ENCODE measurements around the gene LMNA. TPM values are rescaled to one million over a fixed set of nuclear protein-coding genes. Genes with fewer than 3 reads are reported as not detected.

The LMNA gene
- total RNA-seq, 1 donor, result 1,039 TPM

Other genes with a start within 250 kb of the LMNA start
- 33.7 and 35.4 TPM in 2 replicates for gene RIT1, start 203.4 kb upstream of the LMNA start, total RNA-seq (ENCODE audit: low replicate concordance)
- gene KHDC4, start 180.3 kb upstream of the LMNA start, total RNA-seq (ENCODE audit: low replicate concordance), result 11.3 and 31.0 TPM in 2 replicates
- 0.09 TPM in 1 of 2 replicates, not detected in the other for gene RXFP4, start 173.1 kb upstream of the LMNA start, total RNA-seq (ENCODE audit: low replicate concordance)
- gene ARHGEF2, start 136.2 kb upstream of the LMNA start, total RNA-seq (ENCODE audit: low replicate concordance), result 116 and 161 TPM in 2 replicates
- 339 and 472 TPM in 2 replicates for gene SSR2, start 93.8 kb upstream of the LMNA start, total RNA-seq (ENCODE audit: low replicate concordance)
- gene UBQLN4, start 60.9 kb upstream of the LMNA start, total RNA-seq (ENCODE audit: low replicate concordance), result 8.5 and 22.0 TPM in 2 replicates
- 40.4 and 74.7 TPM in 2 replicates for gene LAMTOR2, start 59.9 kb upstream of the LMNA start, total RNA-seq (ENCODE audit: low replicate concordance)
- gene RAB25, start 53.6 kb upstream of the LMNA start, total RNA-seq (ENCODE audit: low replicate concordance), result not detected in 2 replicates
- 0.90 TPM in 2 replicates for gene MEX3A, start 32.2 kb upstream of the LMNA start, total RNA-seq (ENCODE audit: low replicate concordance)
- gene SEMA4A, start 38.9 kb downstream of the LMNA start, total RNA-seq (ENCODE audit: low replicate concordance), result 1.4 and 3.2 TPM in 2 replicates
- gene SLC25A44, start 79.4 kb downstream of the LMNA start, total RNA-seq (ENCODE audit: low replicate concordance), result 13.8 and 14.5 TPM in 2 replicates
- gene PMF1, start 98.3 kb downstream of the LMNA start, total RNA-seq (ENCODE audit: low replicate concordance), result 42.6 and 44.6 TPM in 2 replicates
- gene BGLAP, start 127.5 kb downstream of the LMNA start, total RNA-seq (ENCODE audit: low replicate concordance), result 0.18 TPM in 1 of 2 replicates, not detected in the other
- 0.63 TPM in 1 of 2 replicates, not detected in the other for gene PAQR6, start 133.3 kb downstream of the LMNA start, total RNA-seq (ENCODE audit: low replicate concordance)
- 29.9 and 43.3 TPM in 2 replicates for gene SMG5, start 168.1 kb downstream of the LMNA start, total RNA-seq (ENCODE audit: low replicate concordance)
- gene TMEM79, start 169.6 kb downstream of the LMNA start, total RNA-seq (ENCODE audit: low replicate concordance), result 1.4 and 2.1 TPM in 2 replicates
- gene GLMP, start 181.0 kb downstream of the LMNA start, total RNA-seq (ENCODE audit: low replicate concordance), result 62.4 and 71.5 TPM in 2 replicates
- not detected in 2 replicates for gene VHLL, start 184.6 kb downstream of the LMNA start, total RNA-seq (ENCODE audit: low replicate concordance)
- 96.6 and 284 TPM in 2 replicates for gene CCT3, start 223.6 kb downstream of the LMNA start, total RNA-seq (ENCODE audit: low replicate concordance)
- gene TSACC, start 223.8 kb downstream of the LMNA start, total RNA-seq (ENCODE audit: low replicate concordance), result not detected in 2 replicates